ENCODE data around the gene SCN5A. TPM values are rescaled to one million over a fixed set of nuclear protein-coding genes. Genes with fewer than 3 reads are reported as not detected.

SCN5A gene
- total and polyA plus RNA-seq, 2 of the 8 experiments (the other 6 are each of a cell fraction or from before 2014, with no cell fraction given) = 4.8 to 11.4 TPM

DNA sequence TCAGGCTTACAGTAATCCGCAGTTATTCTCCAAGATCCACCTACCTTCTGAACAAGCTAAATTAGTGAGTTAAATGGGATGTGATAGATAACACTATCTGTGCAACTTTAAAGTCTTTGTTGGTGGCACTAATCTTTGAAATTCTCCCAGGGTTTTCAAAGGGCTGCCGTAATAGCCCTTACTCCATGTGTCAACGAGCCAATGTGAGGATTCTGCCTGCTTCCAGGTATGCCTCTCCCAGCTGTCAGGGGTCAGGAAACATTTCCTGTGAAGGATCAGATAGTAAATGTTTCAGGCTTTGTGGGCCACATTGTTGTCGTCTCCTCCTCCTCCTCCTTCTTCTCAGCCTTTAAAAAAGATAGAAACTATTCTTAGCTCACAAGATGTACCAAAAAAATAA is 20.2 kb upstream of the SCN5A start:
- ChIA-PET POLR2A (ENCODE audit: partially characterized antibody) (interaction anchor here (0.6 kb wide), 1 partner anchor 10 kb away, joined by 3 read pairs; no protein-coding TSS in a partner anchor), CTCF (ENCODE audit: partially characterized antibody) (interaction anchor here (0.6 to 5.5 kb wide), 10 partner anchors 9 to 174 kb away, joined by 3 to 33 read pairs (median 4); no protein-coding TSS in a partner anchor)
- Histone ChIP-seq H3K36me3 (ENCODE audit: control insufficient read depth in 2 of 4, insufficient read depth in 4 of 4, low read length in 3 of 4) (no peaks in the 10 kb centered on the region), H3K23me2 (ENCODE audit: low read depth, low read length) (no peaks in the 10 kb centered on the region), H3K18ac (ENCODE audit: extremely low read depth, low read length) (no peak overlapping the region), H3K79me2 (ENCODE audit: control insufficient read depth in 1 of 2, insufficient read depth in 2 of 2, low read length in 2 of 2) (no peaks in the 10 kb centered on the region), H3K27me3 (replicated peaks in 1 of 4; ENCODE audit: control insufficient read depth in 3 of 4, extremely low read depth in 1 of 4, insufficient read depth in 3 of 4, low read length in 3 of 4) (no peaks in the 10 kb centered on the region), H2BK20ac (ENCODE audit: low read length) (no peak overlapping the region), H4K5ac (ENCODE audit: insufficient read length, low read depth, low read length) (no peak overlapping the region), H2BK5ac (ENCODE audit: low read depth, low read length) (no peak overlapping the region), H3K14ac (ENCODE audit: insufficient read length) (no peak overlapping the region), H3K4me1 (replicated peaks in 1 of 4; ENCODE audit: control insufficient read depth in 3 of 4, insufficient read depth in 4 of 4, low read length in 3 of 4) (no peaks in the 10 kb centered on the region), H2BK12ac (ENCODE audit: low read depth, low read length) (no peak overlapping the region), H3K9ac (replicated peaks in 1 of 4; ENCODE audit: extremely low read depth in 1 of 4, low read depth in 3 of 4, low read length in 3 of 4) (no peak overlapping the region), H3K23ac (ENCODE audit: insufficient read length) (no peak overlapping the region), H2AFZ (ENCODE audit: low read length) (0 out of 2 replicates have a peak overlapping the region, but pooled peaks have one; percentile 0), H3K4me3 (ENCODE audit: extremely low read depth in 1 of 4, insufficient read depth in 2 of 4, low read depth in 3 of 4, low read length in 4 of 4) (no peak overlapping the region), H3K4ac (replicated peaks; ENCODE audit: insufficient read length, low read depth, low read length) (no peak overlapping the region), H3K4me2 (ENCODE audit: insufficient read depth in 1 of 2, low read depth in 2 of 2, low read length in 2 of 2) (no peak overlapping the region), H2BK15ac (ENCODE audit: low read length) (no peak overlapping the region), H3K79me1 (ENCODE audit: low read depth, low read length) (no peaks in the 10 kb centered on the region), H3K27ac (ENCODE audit: low read depth, low read length) (no peak overlapping the region), H3K9me3 (ENCODE audit: insufficient read depth in 2 of 2, low read depth in 1 of 2, low read length in 1 of 2) (no peaks in the 10 kb centered on the region), H4K8ac (ENCODE audit: extremely low read depth, insufficient read depth, low read length) (no peak overlapping the region), H4K91ac (replicated peaks; ENCODE audit: insufficient read length, low read length) (no peak overlapping the region), H3K56ac (replicated peaks; ENCODE audit: insufficient read length, low read depth, low read length) (no peak overlapping the region), H4K20me1 (replicated peaks in 1 of 2; ENCODE audit: control insufficient read depth in 1 of 2, insufficient read depth in 2 of 2, low read length in 2 of 2) (no peaks in the 10 kb centered on the region), H2AK5ac (ENCODE audit: low read depth, low read length) (no peak overlapping the region), H2BK120ac (replicated peaks; ENCODE audit: low read depth, low read length) (no peak overlapping the region)
- DNase-seq (ENCODE audit: low read depth in 1 of 2, low spot score in 2 of 2) (no peak), FAIRE-seq (no peak)
- 65% methylated on average over 4 of the region's 4 CpGs; no CpG with 5 or more reads in 1 of the 2 experiments for WGBS, 2 experiments (ENCODE audit: extremely low coverage in 1 of 2, insufficient coverage in 1 of 2, insufficient read length in 1 of 2, insufficient replicate concordance in 2 of 2, low coverage in 1 of 2, low lambda C conversion rate in 2 of 2, missing lambda C conversion rate in 1 of 2)
- TF ChIP-seq, protein P1, sequence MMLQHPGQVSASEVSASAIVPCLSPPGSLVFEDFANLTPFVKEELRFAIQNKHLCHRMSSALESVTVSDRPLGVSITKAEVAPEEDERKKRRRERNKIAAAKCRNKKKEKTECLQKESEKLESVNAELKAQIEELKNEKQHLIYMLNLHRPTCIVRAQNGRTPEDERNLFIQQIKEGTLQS (IDR thresholded peaks at IDR 0.05; ENCODE audit: insufficient read depth, low read depth, low read length) = no peak
- no peak for TF ChIP-seq ZNF274 (IDR thresholded peaks at IDR 0.05; ENCODE audit: borderline replicate concordance, extremely low read depth, low read length)
- TF ChIP-seq CEBPB (IDR thresholded peaks at IDR 0.05; ENCODE audit: low read depth, low read length) = no peak
